HG03439 (cell line): ENCODE data around the gene RHBDL1.

Source experiments
- ATAC-seq: cut with Tn5 transposase; IDR thresholded peaks from one replicate; pipeline ENCODE4 v1.9.1; 2021; ENCODE audit warnings: mild to moderate bottlenecking, moderate library complexity; ENCODE audit not compliant: unreplicated experiment

The RHBDL1 gene

GRCh38 chr16:672371-672770 is 3.1 kb upstream of the RHBDL1 start:
- ATAC-seq, result no peak

GRCh38 chr16:672851-673250 is 2.6 kb upstream of the RHBDL1 start:
- no peak for ATAC-seq

- ATAC-seq, result no peak
Measured at GRCh38 chr16:673399-673991, 2.0 kb upstream of the RHBDL1 start.

- no peak for ATAC-seq
Measured at GRCh38 chr16:674214-674881, 1.1 kb upstream of the RHBDL1 start.

- ATAC-seq, result no peak
Measured at GRCh38 chr16:675884-676564, 553 bp downstream of the RHBDL1 start.

GRCh38 chr16:676565-676902 is 1.1 kb downstream of the RHBDL1 start:
- ATAC-seq, result no peak

- no peak for ATAC-seq
Measured at GRCh38 chr16:676913-677312, 1.4 kb downstream of the RHBDL1 start.

- ATAC-seq, result no peak
Measured at GRCh38 chr16:677316-678190, 2.1 kb downstream of the RHBDL1 start.

- ATAC-seq, result no peak
Measured at GRCh38 chr16:678209-678857, 2.9 kb downstream of the RHBDL1 start.

- ATAC-seq, result no peak
Measured at GRCh38 chr16:678858-679813, 3.7 kb downstream of the RHBDL1 start.

GRCh38 chr16:679814-680624 is 4.5 kb downstream of the RHBDL1 start, which contains the start of gene STUB1:
Gene STUB1, plus strand, starts transcription at chr16:680410. Its CDS starts 116 bp downstream, at chr16:680526.
- ATAC-seq, result no peak

GRCh38 chr16:680625-680945 is 5.1 kb downstream of the RHBDL1 start:
- no peak for ATAC-seq

GRCh38 chr16:680967-681745 is 5.7 kb downstream of the RHBDL1 start:
- ATAC-seq, result no peak

GRCh38 chr16:681746-682427 is 6.4 kb downstream of the RHBDL1 start:
- no peak for ATAC-seq

- ATAC-seq, result no peak
Measured at GRCh38 chr16:682493-683395, 7.3 kb downstream of the RHBDL1 start.

GRCh38 chr16:683396-684070 is 8.1 kb downstream of the RHBDL1 start:
- no peak for ATAC-seq
